SK-N-MC (cell line): ENCODE measurements around the gene ATP7B.

Source experiments
- EZH2 ChIP-seq: fragments of 200-600 bp; sonication (generic); IDR thresholded peaks from one replicate; pipeline ENCODE4 v1.6.1; 2017; ENCODE audit warnings: antibody characterized with exemption
- FOXP2 ChIP-seq: optimal IDR thresholded peaks from 2 replicates; pipeline ENCODE3; 2011; ENCODE audit warnings: mild to moderate bottlenecking, moderate library complexity; ENCODE audit not compliant: insufficient read depth; ENCODE audit errors: extremely low read length, control extremely low read depth
- POLR2AphosphoS5 ChIP-seq: IDR thresholded peaks from 2 replicates; pipeline ENCODE4 v1.6.1; 2012; ENCODE audit warnings: mild to moderate bottlenecking, low read depth, low read length, borderline replicate concordance

- TF ChIP-seq EZH2 = no peak
- no peak for TF ChIP-seq POLR2AphosphoS5
- TF ChIP-seq FOXP2 = no peak
These were observed 55.2 kb downstream of the ATP7B start for GRCh38 chr13:51955816-51956603.
